Left lung (tissue), 10 donors: ENCODE results near the gene PGLYRP1. TPM values are rescaled to one million over a fixed set of nuclear protein-coding genes. Genes with fewer than 3 reads are reported as not detected.
A peak's percentile ranks its signal among the peaks of the same experiment; 100 is the strongest.

ENCODE experiments used
- ATAC-seq: fragments of 200-7000 bp; cut with Tn5 transposase; one replicate; pipeline ENCODE4 v1.9.1; 2020; ENCODE audit warnings: moderate library complexity
- DNase-seq, 4 donors: peaks; one replicate each; pipeline ENCODE4 v3.0.0-alpha.2; 2013 to 2020
- H3K27ac ChIP-seq, 2 donors: fragments of 200-600 bp; sonication (generic) in 1 of 2; one replicate each; pipeline versions ENCODE4 v1.5.0 to v1.8.0; 2020 to 2021
- H3K27me3 ChIP-seq, 2 donors: fragments of 200-600 bp; sonication (generic) in 1 of 2; one replicate each; pipeline versions ENCODE4 v1.5.0 to v1.8.0; 2020 to 2021
- H3K36me3 ChIP-seq, 2 donors: fragments of 200-600 bp; sonication (generic) in 1 of 2; one replicate each; pipeline versions ENCODE4 v1.5.0 to v1.8.0; 2020 to 2021
- H3K4me1 ChIP-seq, 2 donors: fragments of 200-600 bp; one replicate each; pipeline ENCODE4 v1.8.0; 2021
- H3K4me3 ChIP-seq, 2 donors: fragments of 200-600 bp; sonication (generic) in 1 of 2; one replicate each; pipeline versions ENCODE4 v1.5.0 to v1.8.0; 2020 to 2021; ENCODE audit warnings: mild to moderate bottlenecking in 1 of 2
- H3K9me3 ChIP-seq, 2 donors: fragments of 200-600 bp; sonication (generic) in 1 of 2; one replicate each; pipeline versions ENCODE4 v1.5.0 to v1.8.0; 2020 to 2021
- CTCF ChIP-seq, 2 donors: fragments of 200-600 bp; sonication (generic) in 1 of 2; IDR thresholded peaks; one replicate each; pipeline versions ENCODE4 v1.5.0 to v1.8.0; 2021; ENCODE audit warnings: antibody characterized with exemption in 2 of 2
- intact Hi-C, 2 donors: fragments of 100-400 bp; cut with DNase I; formaldehyde crosslinking; loops; one replicate each; pipeline versions ENCODE4 v1.11.2 to v1.14.2; 2022
- polyA plus RNA-seq, 6 donors: library from polyadenylated mRNA; unstranded; fragments of 120-200 nt; gene quantifications; one replicate each; pipeline ENCODE4 v1.2.1, GENCODE V29; 2013; ENCODE audit not compliant: insufficient read length in 6 of 6
- total RNA-seq, 2 donors: library from RNA; stranded (reverse); fragmentation: NEBNext Ultra II Directional; extraction: Animal tissue kit (Norgen Biotek cat#: 25700); gene quantifications; one replicate each; pipeline ENCODE4 v1.2.1, GENCODE V29; 2021
- donor health status: DM: no; HTN: yes; CAD: no.
- donor health status: DM: no; HTN: no; CAD: no.

The PGLYRP1 gene
- total and polyA plus RNA-seq, 8 donors, result 0.31 to 6.3 (median 0.89) TPM

DNA sequence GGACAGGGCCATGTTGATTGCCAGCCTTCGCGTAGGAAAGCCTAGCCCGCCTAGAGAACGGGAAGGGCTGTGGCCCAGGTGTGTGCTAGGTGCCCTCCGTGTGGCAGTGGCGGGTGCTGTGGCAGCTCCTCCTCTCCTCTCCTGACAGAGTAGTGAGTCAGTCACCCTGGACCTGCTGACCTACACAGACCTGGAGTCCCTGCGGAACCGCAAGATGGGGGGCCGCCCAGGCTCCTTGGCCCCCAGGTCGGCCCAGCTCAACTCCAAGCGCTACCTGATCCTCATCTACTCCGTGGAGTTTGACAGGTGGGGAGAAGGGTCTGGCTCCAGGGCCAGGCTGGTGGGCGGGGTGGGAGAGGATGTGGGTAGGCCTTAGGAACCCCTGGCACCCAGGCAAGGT, 16.4 kb downstream of the PGLYRP1 start:
- Histone ChIP-seq H3K4me1 (peaks cover 0 to 3% of the 10 kb centered on the region in 2 donors), H3K4me3 (no peak overlapping the region), H3K9me3 (no peaks in the 10 kb centered on the region), H3K36me3 (peaks cover 0 to 39% of the 10 kb centered on the region in 2 donors), H3K27me3 (no peaks in the 10 kb centered on the region), H3K27ac (no peak overlapping the region)
- no peak for TF ChIP-seq CTCF (IDR thresholded peaks at IDR 0.05)
- DNase-seq (peak in 1 of 4 donors; percentile 50), ATAC-seq (no peak)
- intact Hi-C loops, result no loop called here

GRCh38 chr19:46002678-46003275, 20.1 kb downstream of the PGLYRP1 start:
- intact Hi-C loops, result no loop called here

GRCh38 chr19:46000491-46001246, 22.2 kb downstream of the PGLYRP1 start:
- Histone ChIP-seq H3K27me3 (peaks cover 0 to 19% of the 10 kb centered on the region in 2 donors), H3K27ac (no peak overlapping the region), H3K4me1 (peaks cover 0 to 25% of the 10 kb centered on the region in 2 donors), H3K36me3 (peaks cover 0 to 19% of the 10 kb centered on the region in 2 donors), H3K9me3 (no peaks in the 10 kb centered on the region), H3K4me3 (no peak overlapping the region)
- DNase-seq (peak in 1 of 4 donors; percentile 83), ATAC-seq (peak; percentile 95)
- intact Hi-C loops, result no loop called here
- TF ChIP-seq CTCF (IDR thresholded peaks at IDR 0.05), result no peak

More at GRCh38 chr19:46002678-46003275, 20.1 kb downstream of the PGLYRP1 start:
- no peak overlapping the region for H3K4me3 ChIP-seq
- no peak for TF ChIP-seq CTCF (IDR thresholded peaks at IDR 0.05)
- H3K27me3 ChIP-seq, result peaks cover 0 to 19% of the 10 kb centered on the region in 2 donors
- H3K4me1 ChIP-seq, result peaks cover 0 to 11% of the 10 kb centered on the region in 2 donors
- peaks cover 0 to 28% of the 10 kb centered on the region in 2 donors for H3K36me3 ChIP-seq
- no peak for ATAC-seq
- H3K9me3 ChIP-seq, result no peaks in the 10 kb centered on the region
- H3K27ac ChIP-seq, result no peak overlapping the region
- DNase-seq, result peak in 1 of 4 donors; percentile 62

DNA sequence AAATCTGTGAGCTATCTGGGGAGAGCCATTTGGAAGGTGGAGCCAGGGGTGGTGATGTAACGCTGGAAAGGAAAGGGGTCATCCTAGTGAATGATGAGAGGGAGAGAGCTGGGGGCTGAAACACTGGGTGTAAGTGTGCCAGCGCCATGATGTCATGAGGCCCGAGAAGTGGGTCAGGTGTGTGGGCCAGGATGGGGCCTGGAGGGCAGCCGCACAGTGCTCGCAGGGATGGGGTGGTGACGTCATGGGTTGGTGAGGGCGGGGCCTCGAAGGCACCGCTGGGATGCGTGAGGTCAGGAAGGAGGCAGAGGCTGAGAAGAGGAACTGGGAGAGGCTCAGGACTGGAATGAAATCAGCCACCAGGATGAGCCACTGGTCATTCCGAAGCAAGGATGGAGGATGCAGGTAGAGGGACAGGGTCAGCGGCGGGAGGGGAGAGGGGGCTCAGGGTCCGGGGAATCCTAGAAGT, 23.2 kb downstream of the PGLYRP1 start:
- TF ChIP-seq CTCF (IDR thresholded peaks at IDR 0.05), result no peak
- Histone ChIP-seq H3K27me3 (peaks cover 0 to 19% of the 10 kb centered on the region in 2 donors), H3K27ac (no peak overlapping the region), H3K36me3 (peaks cover 0 to 17% of the 10 kb centered on the region in 2 donors), H3K4me3 (no peak overlapping the region), H3K4me1 (peaks cover 0 to 26% of the 10 kb centered on the region in 2 donors), H3K9me3 (no peaks in the 10 kb centered on the region)
- ATAC-seq (no peak), DNase-seq (peak in 1 of 4 donors; percentile 79)
- intact Hi-C loops, result no loop called here

- ATAC-seq (no peak), DNase-seq (no peak)
- Histone ChIP-seq H3K27me3 (peaks cover 0 to 19% of the 10 kb centered on the region in 2 donors), H3K27ac (no peak overlapping the region), H3K4me3 (no peak overlapping the region), H3K4me1 (peaks cover 0 to 30% of the 10 kb centered on the region in 2 donors), H3K36me3 (peaks cover 0 to 13% of the 10 kb centered on the region in 2 donors), H3K9me3 (no peaks in the 10 kb centered on the region)
- no peak for TF ChIP-seq CTCF (IDR thresholded peaks at IDR 0.05)
- intact Hi-C loops, result no loop called here
These were observed 24.0 kb downstream of the PGLYRP1 start for GRCh38 chr19:45998834-45999233.
